H1 (cell line): ENCODE results near the gene PHF23. TPM values are rescaled to one million over a fixed set of nuclear protein-coding genes. Genes with fewer than 3 reads are reported as not detected.
A peak's percentile ranks its signal among the peaks of the same experiment; 100 is the strongest.

Experiments used
- BCL11A ChIP-seq, 2 experiments: IDR thresholded peaks; one replicate each; pipeline ENCODE4 v1.6.1; 2011; ENCODE audit warnings: low read depth in 2 of 2, low read length in 2 of 2, mild to moderate bottlenecking in 2 of 2
- CBX8 ChIP-seq: fragments of 300-800, 300-1000 bp; sonication (generic); IDR thresholded peaks from 2 replicates; pipeline ENCODE4 v1.7.1; 2016; ENCODE audit warnings: low read depth, low read length, borderline replicate concordance
- CEBPB ChIP-seq: IDR thresholded peaks from 2 replicates; pipeline ENCODE4 v1.6.1; 2012; ENCODE audit warnings: low read depth, low read length
- CHD1 ChIP-seq: IDR thresholded peaks from 2 replicates; pipeline ENCODE4 v1.6.1; 2012; ENCODE audit warnings: low read depth, low read length, improper control_type of control experiment
- CREB1 ChIP-seq: IDR thresholded peaks from 2 replicates; pipeline ENCODE4 v1.6.1; 2012; ENCODE audit warnings: inconsistent platforms
- CTBP2 ChIP-seq: IDR thresholded peaks from 2 replicates; pipeline ENCODE4 v1.7.0; 2011; ENCODE audit warnings: borderline replicate concordance, mild to moderate bottlenecking, moderate library complexity, mixed read lengths, low read length; ENCODE audit not compliant: insufficient read depth, insufficient read length
- FOSL1 ChIP-seq: IDR thresholded peaks from 2 replicates; pipeline ENCODE4 v1.6.1; 2011; ENCODE audit warnings: mild to moderate bottlenecking, low read depth, low read length, moderate library complexity; ENCODE audit not compliant: insufficient read depth
- GTF2F1 ChIP-seq: IDR thresholded peaks from 2 replicates; pipeline ENCODE4 v1.6.1; 2012; ENCODE audit warnings: low read depth, low read length, improper control_type of control experiment, borderline replicate concordance
- HDAC6 ChIP-seq: IDR thresholded peaks from one replicate; pipeline ENCODE4 v1.7.1; 2012; ENCODE audit warnings: low read depth, mild to moderate bottlenecking, inconsistent platforms, low read length, moderate library complexity
- JUN ChIP-seq: IDR thresholded peaks from 2 replicates; pipeline ENCODE4 v1.6.1; 2011; ENCODE audit warnings: low read depth, mild to moderate bottlenecking, improper control_type of control experiment, low read length
- MAFK ChIP-seq: IDR thresholded peaks from 2 replicates; pipeline ENCODE4 v1.6.1; 2012; ENCODE audit warnings: low read depth, mild to moderate bottlenecking, improper control_type of control experiment, low read length
- PHF8 ChIP-seq: fragments of 200-600 bp; sonication (generic); conservative IDR thresholded peaks from 2 replicates; pipeline ENCODE4 v1.7.1; 2012; ENCODE audit warnings: low read depth, mild to moderate bottlenecking, inconsistent platforms, low read length, moderate library complexity
- RFX5 ChIP-seq: IDR thresholded peaks from 2 replicates; pipeline ENCODE4 v1.6.1; 2011; ENCODE audit warnings: low read depth, low read length, improper control_type of control experiment, borderline replicate concordance
- SIX5 ChIP-seq: IDR thresholded peaks from 2 replicates; pipeline ENCODE4 v1.6.1; 2011; ENCODE audit warnings: mild to moderate bottlenecking, low read depth, low read length
- SP1 ChIP-seq: IDR thresholded peaks from 2 replicates; pipeline ENCODE4 v1.6.1; 2011; ENCODE audit warnings: low read depth, low read length
- SUZ12 ChIP-seq: fragments of 200-600 bp; sonication (generic); IDR thresholded peaks from 2 replicates; pipeline ENCODE4 v1.6.1; 2012; ENCODE audit warnings: mild to moderate bottlenecking, inconsistent platforms, low read length, moderate library complexity, mixed read lengths
- TAF7 ChIP-seq: optimal IDR thresholded peaks from 2 replicates; pipeline ENCODE3; 2011; ENCODE audit warnings: low read depth, mild to moderate bottlenecking, inconsistent platforms, low read length, moderate library complexity, borderline replicate concordance
- TBP ChIP-seq: IDR thresholded peaks from 2 replicates; pipeline ENCODE4 v1.6.1; 2011; ENCODE audit warnings: low read depth, low read length, improper control_type of control experiment
- TCF12 ChIP-seq: IDR thresholded peaks from 2 replicates; pipeline ENCODE4 v1.6.1; 2011; ENCODE audit warnings: low read depth, mild to moderate bottlenecking, low read length
- YY1 ChIP-seq: IDR thresholded peaks from 2 replicates; pipeline ENCODE4 v1.6.1; 2011; ENCODE audit warnings: low read depth, mild to moderate bottlenecking, low read length
- ZNF274 ChIP-seq: IDR thresholded peaks from 2 replicates; pipeline ENCODE4 v1.7.0; 2012; ENCODE audit warnings: low read length, borderline replicate concordance; ENCODE audit errors: extremely low read depth
- polyA plus RNA-seq, 7 experiments: library from polyadenylated mRNA; depleted of rRNA in 3 of 7; stranded (reverse) in 5 of 7; unstranded in 2 of 7; fragments of >200 nt in 5 of 7; fragments of 200-250 nt in 2 of 7; gene quantifications; 1 replicate in 5 of 7; 2 replicates in 1 of 7; 4 replicates in 1 of 7; pipeline versions ENCODE4 v1.2.1 to v1.2.3, GENCODE V29; 2011 to 2013; ENCODE audit warnings: missing spikeins in 2 of 7, mixed read lengths in 2 of 7
- total RNA-seq: library from RNA; stranded (reverse); fragmentation: NEBNext Ultra II Directional; extraction: Animal tissue kit (Norgen Biotek cat#: 25700); gene quantifications from 2 replicates; pipeline ENCODE4 v1.2.1, GENCODE V29; 2021
- TF ChIP-seq, protein P1 (sequence below): IDR thresholded peaks from 2 replicates; pipeline ENCODE4 v1.6.1; 2011; ENCODE audit warnings: low read length, improper control_type of control experiment
- TF ChIP-seq, protein P2 (sequence below): IDR thresholded peaks from 2 replicates; pipeline ENCODE4 v1.6.1; 2012; ENCODE audit warnings: inconsistent platforms

The PHF23 gene
- total and polyA plus RNA-seq, 2 of the 8 experiments (the other 6 are each of a cell fraction or from before 2014, with no cell fraction given), result 47.5 to 62.8 TPM

- no peak for TF ChIP-seq CBX8
- 0 out of 2 replicates have a peak, but pooled peaks have one; percentile 6 for TF ChIP-seq PHF8
- TF ChIP-seq FOSL1, result no peak
- TF ChIP-seq TBP, result no peak
- peak; percentile 48; the same call in 1 of the 2 replicates for TF ChIP-seq CREB1
- no peak for TF ChIP-seq ZNF274
- no peak for TF ChIP-seq HDAC6
- no peak for TF ChIP-seq BCL11A (IDR thresholded peaks at IDR 0.05; ENCODE audit: low read depth in 2 of 2, low read length in 2 of 2)
- TF ChIP-seq RFX5, result no peak
- no peak for TF ChIP-seq CEBPB
- no peak for TF ChIP-seq TCF12
- no peak for TF ChIP-seq GTF2F1
- no peak for TF ChIP-seq CTBP2
- TF ChIP-seq SUZ12, result no peak
- TF ChIP-seq, protein P1, sequence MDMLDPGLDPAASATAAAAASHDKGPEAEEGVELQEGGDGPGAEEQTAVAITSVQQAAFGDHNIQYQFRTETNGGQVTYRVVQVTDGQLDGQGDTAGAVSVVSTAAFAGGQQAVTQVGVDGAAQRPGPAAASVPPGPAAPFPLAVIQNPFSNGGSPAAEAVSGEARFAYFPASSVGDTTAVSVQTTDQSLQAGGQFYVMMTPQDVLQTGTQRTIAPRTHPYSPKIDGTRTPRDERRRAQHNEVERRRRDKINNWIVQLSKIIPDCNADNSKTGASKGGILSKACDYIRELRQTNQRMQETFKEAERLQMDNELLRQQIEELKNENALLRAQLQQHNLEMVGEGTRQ, result no peak; the same call in 1 of the 2 replicates
- no peak for TF ChIP-seq SIX5
- no peak for TF ChIP-seq YY1
- no peak for TF ChIP-seq CHD1
- TF ChIP-seq TAF7, result no peak
- TF ChIP-seq SP1, result peak; percentile 86
- TF ChIP-seq JUN, result no peak
- TF ChIP-seq, protein P2, sequence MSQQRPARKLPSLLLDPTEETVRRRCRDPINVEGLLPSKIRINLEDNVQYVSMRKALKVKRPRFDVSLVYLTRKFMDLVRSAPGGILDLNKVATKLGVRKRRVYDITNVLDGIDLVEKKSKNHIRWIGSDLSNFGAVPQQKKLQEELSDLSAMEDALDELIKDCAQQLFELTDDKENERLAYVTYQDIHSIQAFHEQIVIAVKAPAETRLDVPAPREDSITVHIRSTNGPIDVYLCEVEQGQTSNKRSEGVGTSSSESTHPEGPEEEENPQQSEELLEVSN, result peak; percentile 89
- no peak for TF ChIP-seq MAFK
Measured at GRCh38 chr17:7281074-7281952, 42.1 kb upstream of the PHF23 start, which contains the start of gene SLC2A4 (continued).
